ENCODE measurements around the gene NFATC1. TPM values are rescaled to one million over a fixed set of nuclear protein-coding genes. Genes with fewer than 3 reads are reported as not detected.

Gene NFATC1
- total RNA-seq, 6 experiments from 2014 or later, result 0.57 to 2.0 (median 0.89) TPM

DNA sequence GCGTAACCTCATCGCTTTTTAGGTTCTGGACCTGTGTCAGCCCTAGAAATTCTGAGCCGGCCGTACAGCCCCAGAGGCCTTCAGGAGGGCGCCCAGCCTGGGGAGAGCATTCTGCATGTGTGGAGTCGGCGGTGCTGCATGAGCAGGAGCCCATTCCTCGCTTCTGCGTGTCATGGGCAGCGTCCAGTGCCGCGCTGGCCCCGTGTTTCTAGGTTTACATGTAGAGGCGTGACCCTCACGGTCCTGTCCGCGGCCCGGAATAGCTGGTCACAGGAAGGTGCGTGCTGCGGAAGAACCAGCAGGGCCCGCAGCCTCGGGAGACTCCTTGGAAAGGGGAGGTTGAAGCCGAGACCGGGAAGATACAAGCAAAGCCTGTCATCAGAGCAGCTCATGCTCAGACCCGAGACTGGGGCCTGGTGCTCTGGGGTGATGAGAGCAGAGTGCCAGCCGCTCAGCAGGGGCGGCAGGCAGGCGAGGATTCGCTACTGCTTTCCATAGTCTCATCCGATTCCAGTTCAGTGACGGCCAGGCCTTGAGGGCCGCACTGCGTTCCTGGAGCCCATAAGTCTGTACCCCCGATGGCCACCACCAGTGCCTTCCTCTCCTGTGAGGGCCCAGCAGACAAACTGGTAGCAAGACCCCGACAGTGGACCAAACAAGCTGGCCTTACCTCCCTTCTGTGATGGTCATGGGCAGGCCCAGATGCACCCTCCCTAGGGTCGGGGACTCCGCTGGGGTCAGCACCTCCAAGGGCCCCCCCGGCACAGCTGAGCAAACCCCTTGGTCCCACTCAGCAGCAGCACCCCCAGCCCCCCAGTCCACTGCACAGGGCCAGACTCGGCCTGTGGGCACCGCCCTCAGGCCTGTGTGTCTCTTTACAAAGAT, 15.6 kb upstream of the NFATC1 start:
- no peaks in the 10 kb centered on the region for H3K4me1 Mint-ChIP-seq (ENCODE audit: low read depth)
- H3K27ac Mint-ChIP-seq, result no peak overlapping the region
- TF ChIP-seq, protein P1, sequence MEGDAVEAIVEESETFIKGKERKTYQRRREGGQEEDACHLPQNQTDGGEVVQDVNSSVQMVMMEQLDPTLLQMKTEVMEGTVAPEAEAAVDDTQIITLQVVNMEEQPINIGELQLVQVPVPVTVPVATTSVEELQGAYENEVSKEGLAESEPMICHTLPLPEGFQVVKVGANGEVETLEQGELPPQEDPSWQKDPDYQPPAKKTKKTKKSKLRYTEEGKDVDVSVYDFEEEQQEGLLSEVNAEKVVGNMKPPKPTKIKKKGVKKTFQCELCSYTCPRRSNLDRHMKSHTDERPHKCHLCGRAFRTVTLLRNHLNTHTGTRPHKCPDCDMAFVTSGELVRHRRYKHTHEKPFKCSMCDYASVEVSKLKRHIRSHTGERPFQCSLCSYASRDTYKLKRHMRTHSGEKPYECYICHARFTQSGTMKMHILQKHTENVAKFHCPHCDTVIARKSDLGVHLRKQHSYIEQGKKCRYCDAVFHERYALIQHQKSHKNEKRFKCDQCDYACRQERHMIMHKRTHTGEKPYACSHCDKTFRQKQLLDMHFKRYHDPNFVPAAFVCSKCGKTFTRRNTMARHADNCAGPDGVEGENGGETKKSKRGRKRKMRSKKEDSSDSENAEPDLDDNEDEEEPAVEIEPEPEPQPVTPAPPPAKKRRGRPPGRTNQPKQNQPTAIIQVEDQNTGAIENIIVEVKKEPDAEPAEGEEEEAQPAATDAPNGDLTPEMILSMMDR (IDR thresholded peaks at IDR 0.05), result no peak
- no peak for DNase-seq
- H3K27me3 Mint-ChIP-seq (ENCODE audit: insufficient read depth), result peaks cover 6% of the 10 kb centered on the region; the same call in 1 of the 2 replicates
- no peaks in the 10 kb centered on the region for H3K9me3 Mint-ChIP-seq
- no peak overlapping the region for H3K4me3 Mint-ChIP-seq
- no peaks in the 10 kb centered on the region for H3K36me3 Mint-ChIP-seq (ENCODE audit: low read depth)

DNA sequence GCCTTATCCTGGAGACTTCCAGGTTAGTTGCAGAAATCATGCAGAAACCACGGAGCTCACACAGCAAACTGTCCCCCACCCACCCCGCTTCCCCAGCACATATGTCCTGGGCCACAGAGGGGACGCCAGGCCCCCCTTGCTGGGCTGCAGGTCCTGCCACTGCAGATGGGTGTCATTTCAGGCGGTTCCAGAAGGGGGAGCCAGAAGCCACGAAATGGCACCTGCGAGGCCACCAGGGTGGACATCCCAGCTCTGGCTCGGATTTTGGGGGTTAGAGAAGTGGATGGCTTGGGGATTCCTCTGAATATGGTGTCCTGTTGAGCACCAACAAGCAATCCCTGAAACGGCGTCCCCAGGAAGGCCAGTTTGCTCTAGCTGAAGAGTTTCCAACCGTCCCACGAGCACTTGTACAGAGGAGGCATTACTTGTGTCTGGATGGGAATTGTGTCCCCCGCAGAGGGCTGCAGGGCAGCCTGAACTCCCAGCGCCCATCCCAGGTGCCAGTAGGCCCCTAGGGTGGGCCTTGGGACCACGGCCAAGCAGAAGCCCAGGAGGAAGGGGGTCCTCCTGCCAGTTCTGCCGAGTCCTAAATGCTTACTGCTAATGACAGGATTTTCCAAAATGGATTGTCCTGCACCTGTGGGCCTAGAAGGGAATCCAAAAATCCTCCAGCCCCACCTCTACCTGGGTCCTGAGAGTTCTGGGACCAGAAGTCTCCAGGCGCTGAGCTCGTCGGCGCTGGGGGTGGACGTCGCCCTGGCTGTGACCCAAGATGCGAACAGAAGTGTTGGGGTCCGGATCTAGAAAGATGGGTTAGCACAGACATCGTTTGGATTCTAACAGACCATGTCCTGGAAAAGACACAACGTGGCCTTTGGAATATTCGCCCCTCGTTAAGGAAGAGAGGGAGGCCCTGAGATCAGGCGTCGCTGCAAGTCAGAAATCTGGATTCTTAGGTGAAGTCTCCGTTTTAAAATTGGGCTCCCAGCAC, 14.6 kb upstream of the NFATC1 start:
- H3K4me3 Mint-ChIP-seq, result no peak overlapping the region
- no peak overlapping the region for H3K27ac Mint-ChIP-seq
- DNase-seq, result peak; percentile 20
- H3K9me3 Mint-ChIP-seq, result no peaks in the 10 kb centered on the region
- H3K4me1 Mint-ChIP-seq (ENCODE audit: low read depth), result no peaks in the 10 kb centered on the region
- H3K36me3 Mint-ChIP-seq (ENCODE audit: low read depth), result no peaks in the 10 kb centered on the region
- TF ChIP-seq, protein P1 (IDR thresholded peaks at IDR 0.05), result peak; percentile 93
- H3K27me3 Mint-ChIP-seq (ENCODE audit: insufficient read depth), result peaks cover 6% of the 10 kb centered on the region; the same call in 1 of the 2 replicates

DNA sequence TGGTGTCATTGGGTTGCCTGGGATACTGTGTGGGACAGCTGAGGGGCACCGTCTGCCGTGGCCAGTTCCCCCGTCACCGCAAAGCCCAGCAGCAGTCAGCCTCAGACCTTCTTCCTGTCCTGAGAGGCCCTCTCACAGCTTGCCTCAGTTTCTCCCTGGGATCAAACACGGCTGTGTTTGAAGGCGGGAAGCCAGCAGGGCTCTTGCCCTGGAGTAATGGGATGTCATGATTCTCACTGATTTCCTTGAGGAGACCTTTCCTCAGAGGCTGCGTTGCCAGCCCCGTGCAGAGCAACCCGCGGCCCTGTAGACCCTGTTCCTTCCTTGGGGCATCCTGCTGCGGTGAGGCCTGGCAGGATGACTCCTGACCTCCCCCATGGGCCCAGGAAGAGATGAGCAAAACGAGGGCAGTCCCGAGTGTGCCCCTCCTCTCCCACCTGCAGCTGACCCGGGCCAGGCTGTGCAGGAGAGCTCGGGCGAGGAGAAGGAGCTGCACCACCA, 13.9 kb upstream of the NFATC1 start:
- H3K4me1 Mint-ChIP-seq (ENCODE audit: low read depth), result no peaks in the 10 kb centered on the region
- H3K27ac Mint-ChIP-seq, result no peak overlapping the region
- peaks cover 8% of the 10 kb centered on the region; the same call in 1 of the 2 replicates for H3K27me3 Mint-ChIP-seq (ENCODE audit: insufficient read depth)

DNA sequence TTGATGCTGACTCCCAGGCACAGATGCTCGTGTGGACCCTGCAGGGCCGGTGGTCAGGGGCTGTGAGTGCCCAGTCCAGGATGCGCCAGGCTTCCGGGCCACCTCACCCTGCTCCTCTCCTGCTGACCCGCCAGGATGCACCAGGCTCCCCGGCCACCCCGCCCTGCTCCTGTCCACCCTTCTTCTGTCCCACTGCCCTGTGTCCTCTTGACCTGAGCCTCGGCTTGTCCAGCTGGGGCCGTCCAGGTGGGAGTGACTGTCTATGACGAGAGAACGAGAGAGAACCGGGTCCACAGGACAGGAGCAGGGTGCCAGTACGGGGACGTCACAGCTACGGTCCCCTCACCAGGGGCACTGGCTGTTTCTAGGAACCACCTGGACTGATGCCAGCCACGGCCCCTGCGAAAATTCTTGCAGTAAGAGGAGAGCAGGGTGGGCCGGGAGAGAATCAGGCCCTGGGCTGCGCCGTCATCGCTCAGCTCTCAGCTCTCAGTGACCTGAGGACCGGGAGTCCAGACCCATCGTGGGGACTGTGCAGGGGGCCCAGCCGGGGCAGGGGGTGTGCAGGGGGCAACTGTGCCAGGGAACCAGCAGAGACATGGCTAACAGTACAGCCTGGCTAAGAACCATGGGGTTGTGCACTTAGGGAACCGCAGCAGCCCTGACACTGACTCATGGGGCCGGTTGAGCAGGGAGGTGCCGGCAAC, 12.9 kb upstream of the NFATC1 start:
- no peaks in the 10 kb centered on the region for H3K9me3 Mint-ChIP-seq
- H3K27me3 Mint-ChIP-seq (ENCODE audit: insufficient read depth), result peaks cover 15% of the 10 kb centered on the region
- no peaks in the 10 kb centered on the region for H3K4me1 Mint-ChIP-seq (ENCODE audit: low read depth)
- H3K36me3 Mint-ChIP-seq (ENCODE audit: low read depth), result no peaks in the 10 kb centered on the region
- TF ChIP-seq, protein P1 (IDR thresholded peaks at IDR 0.05), result no peak
- H3K4me3 Mint-ChIP-seq, result no peak overlapping the region
- no peak overlapping the region for H3K27ac Mint-ChIP-seq
- no peak for DNase-seq

More for the DNA sequence above, 13.9 kb upstream of the NFATC1 start:
- TF ChIP-seq, protein P1 (IDR thresholded peaks at IDR 0.05), result no peak
- Mint-ChIP-seq H3K9me3 (no peaks in the 10 kb centered on the region), H3K36me3 (ENCODE audit: low read depth) (no peaks in the 10 kb centered on the region), H3K4me3 (no peak overlapping the region)
- no peak for DNase-seq

Measured in HFFc6 (cell line).